ENCODE measurements around the gene AP5S1. TPM values are rescaled to one million over a fixed set of nuclear protein-coding genes. Genes with fewer than 3 reads are reported as not detected.
A peak's percentile ranks its signal among the peaks of the same experiment; 100 is the strongest.

The AP5S1 gene
- total RNA-seq, 1 experiment from 2014 or later = 17.5 TPM

DNA sequence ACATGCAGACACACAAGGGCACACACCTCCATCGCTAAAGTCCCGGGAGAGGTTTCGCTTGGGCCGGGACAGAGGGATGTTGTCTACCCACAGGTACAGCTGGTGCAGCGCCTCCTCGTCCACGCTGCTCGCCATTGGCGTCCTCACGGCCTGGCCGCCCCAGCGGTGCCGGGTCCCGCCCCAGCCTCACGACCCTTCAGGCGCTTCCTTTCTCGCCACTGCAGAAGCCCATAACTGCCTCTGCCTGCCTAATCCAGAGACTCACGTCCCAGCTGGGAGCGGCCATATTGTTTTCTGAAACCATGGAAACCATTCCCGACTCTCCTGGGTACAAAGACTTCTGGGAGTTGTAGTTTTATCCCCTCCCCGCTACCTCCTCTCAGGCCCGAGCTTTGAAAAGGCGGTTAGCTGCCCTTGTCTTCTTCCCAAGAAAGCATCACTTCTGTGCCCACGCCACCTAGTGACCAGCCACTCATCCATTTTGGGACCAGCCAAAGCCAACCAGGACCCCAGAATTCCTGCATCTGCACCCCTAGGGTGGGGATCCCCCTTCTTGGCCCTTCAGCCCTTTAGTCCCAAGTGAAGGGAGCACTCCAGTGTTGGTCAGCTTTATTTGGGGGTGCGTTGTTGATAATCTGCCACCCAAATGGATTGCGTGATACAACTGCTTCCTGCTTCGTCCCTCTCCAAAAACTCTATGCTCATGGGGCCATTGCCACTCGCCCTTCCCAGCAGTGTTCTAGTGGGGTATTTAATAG lies 39.0 kb upstream of the AP5S1 start, which contains the start of gene SPEF1:
SPEF1 (minus strand) TSS at position 296 of the 758 bp plus-strand sequence; CDS start at position 135, 161 bp downstream.
- Histone ChIP-seq H3K4me3 (ENCODE audit: low read depth, low read length, poor library complexity, severe bottlenecking) (peak within 1 kb of the TSS; percentile 40), H3K27me3 (replicated peaks; ENCODE audit: insufficient read depth, low read depth, low read length, poor library complexity) (peaks cover 12% of the 10 kb centered on the region), H3K36me3 (ENCODE audit: insufficient read depth, low read length, poor library complexity, severe bottlenecking) (no peaks in the 10 kb centered on the region), H3K4me1 (ENCODE audit: insufficient read depth, low read length, poor library complexity, severe bottlenecking) (peaks cover 35% of the 10 kb centered on the region), H3K9me3 (ENCODE audit: low read depth, low read length, poor library complexity, severe bottlenecking) (no peaks in the 10 kb centered on the region), H3K27ac (ENCODE audit: low read depth, low read length, poor library complexity, severe bottlenecking) (no peak within 1 kb of the TSS)
- BruUV-seq (replicated peaks) = no TSS peak
- TF ChIP-seq, protein P1, sequence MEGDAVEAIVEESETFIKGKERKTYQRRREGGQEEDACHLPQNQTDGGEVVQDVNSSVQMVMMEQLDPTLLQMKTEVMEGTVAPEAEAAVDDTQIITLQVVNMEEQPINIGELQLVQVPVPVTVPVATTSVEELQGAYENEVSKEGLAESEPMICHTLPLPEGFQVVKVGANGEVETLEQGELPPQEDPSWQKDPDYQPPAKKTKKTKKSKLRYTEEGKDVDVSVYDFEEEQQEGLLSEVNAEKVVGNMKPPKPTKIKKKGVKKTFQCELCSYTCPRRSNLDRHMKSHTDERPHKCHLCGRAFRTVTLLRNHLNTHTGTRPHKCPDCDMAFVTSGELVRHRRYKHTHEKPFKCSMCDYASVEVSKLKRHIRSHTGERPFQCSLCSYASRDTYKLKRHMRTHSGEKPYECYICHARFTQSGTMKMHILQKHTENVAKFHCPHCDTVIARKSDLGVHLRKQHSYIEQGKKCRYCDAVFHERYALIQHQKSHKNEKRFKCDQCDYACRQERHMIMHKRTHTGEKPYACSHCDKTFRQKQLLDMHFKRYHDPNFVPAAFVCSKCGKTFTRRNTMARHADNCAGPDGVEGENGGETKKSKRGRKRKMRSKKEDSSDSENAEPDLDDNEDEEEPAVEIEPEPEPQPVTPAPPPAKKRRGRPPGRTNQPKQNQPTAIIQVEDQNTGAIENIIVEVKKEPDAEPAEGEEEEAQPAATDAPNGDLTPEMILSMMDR (conservative IDR thresholded peaks at IDR 0.05; ENCODE audit: low read depth, low read length) = peak; percentile 67
- no peak for TF ChIP-seq EZH2 (IDR thresholded peaks at IDR 0.05; ENCODE audit: borderline replicate concordance, low read depth, low read length, poor library complexity, severe bottlenecking)
- CTCF ChIA-PET = interaction anchor here (0.5 to 1.5 kb wide), 8 partner anchors 28 to 218 kb away, joined by 3 to 5 read pairs (median 4); partner anchors contain the start of gene AP5S1
- intact Hi-C loops (cut with micrococcal nuclease; ENCODE audit: unreplicated experiment) = loop anchor here (1.0 kb wide), 1 partner anchor 28 kb away; no protein-coding TSS in a partner anchor
- DNase-seq (ENCODE audit: low spot score) = peak; percentile 98
- POLR2A ChIA-PET (ENCODE audit: low non-redundant PET) = interaction anchor here (0.5 to 0.9 kb wide), 3 partner anchors 14 to 1325 kb away, joined by 3 to 8 read pairs (median 3); partner anchors contain the start of gene ADISSP

DNA sequence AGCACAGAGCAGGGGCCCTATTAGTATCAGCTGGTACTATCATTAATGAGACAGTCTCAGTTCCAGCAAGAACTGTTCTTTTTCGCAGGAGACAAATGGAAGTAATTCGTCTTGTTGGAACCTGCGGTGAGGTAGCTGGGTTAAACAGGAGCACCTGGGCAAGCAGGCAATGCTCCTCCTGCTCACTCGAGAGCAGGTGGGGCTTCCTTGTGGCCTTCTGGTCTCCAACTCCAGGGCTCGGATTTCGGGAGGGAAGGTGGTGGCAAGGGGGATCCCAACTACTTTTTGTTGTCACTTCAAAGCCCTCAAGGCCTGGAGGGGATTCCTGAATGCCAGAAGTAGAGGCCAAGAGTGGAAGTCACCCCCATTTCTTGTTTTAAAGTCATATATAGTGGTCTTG lies 37.8 kb upstream of the AP5S1 start:
- TF ChIP-seq, protein P1 (conservative IDR thresholded peaks at IDR 0.05; ENCODE audit: low read depth, low read length) = no peak
- no peak for TF ChIP-seq EZH2 (IDR thresholded peaks at IDR 0.05; ENCODE audit: borderline replicate concordance, low read depth, low read length, poor library complexity, severe bottlenecking)
- peaks cover 12% of the 10 kb centered on the region for H3K27me3 ChIP-seq (replicated peaks; ENCODE audit: insufficient read depth, low read depth, low read length, poor library complexity)

DNA sequence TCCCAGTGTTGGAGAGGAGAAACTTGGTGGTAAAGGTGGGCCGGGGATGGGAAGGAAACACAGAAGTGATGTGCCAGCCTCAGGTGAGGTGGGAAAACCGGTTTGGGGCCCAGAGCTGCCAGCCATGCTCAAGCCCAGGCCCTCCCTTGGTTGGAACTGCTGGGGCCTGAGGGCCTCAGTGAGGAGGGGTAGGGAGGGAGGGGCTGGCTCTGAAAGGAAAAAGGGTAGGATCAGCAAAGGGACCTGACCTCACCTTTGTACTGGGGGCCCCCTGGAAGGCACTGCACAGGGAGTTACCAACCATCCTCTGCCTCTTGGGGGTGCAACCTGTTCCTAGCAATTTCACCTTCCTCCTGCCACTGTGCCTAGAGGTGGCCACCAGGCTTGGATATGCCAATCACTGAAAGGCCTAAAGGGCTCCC lies 37.3 kb upstream of the AP5S1 start:
- Histone ChIP-seq H3K27me3 (replicated peaks; ENCODE audit: insufficient read depth, low read depth, low read length, poor library complexity) (peaks cover 12% of the 10 kb centered on the region), H3K4me3 (ENCODE audit: low read depth, low read length, poor library complexity, severe bottlenecking) (no peak overlapping the region), H3K27ac (ENCODE audit: low read depth, low read length, poor library complexity, severe bottlenecking) (peak overlapping the region; percentile 58), H3K9me3 (ENCODE audit: low read depth, low read length, poor library complexity, severe bottlenecking) (no peaks in the 10 kb centered on the region), H3K36me3 (ENCODE audit: insufficient read depth, low read length, poor library complexity, severe bottlenecking) (no peaks in the 10 kb centered on the region), H3K4me1 (ENCODE audit: insufficient read depth, low read length, poor library complexity, severe bottlenecking) (peaks cover 27% of the 10 kb centered on the region)
- BruUV-seq (replicated peaks) = no TSS peak
- no peak for TF ChIP-seq EZH2 (IDR thresholded peaks at IDR 0.05; ENCODE audit: borderline replicate concordance, low read depth, low read length, poor library complexity, severe bottlenecking)
- TF ChIP-seq, protein P1 (conservative IDR thresholded peaks at IDR 0.05; ENCODE audit: low read depth, low read length) = no peak
- no peak for DNase-seq (ENCODE audit: low spot score)
- intact Hi-C loops (cut with micrococcal nuclease; ENCODE audit: unreplicated experiment) = no loop called here
- ChIA-PET CTCF (no interaction called here), POLR2A (ENCODE audit: low non-redundant PET) (no interaction called here)

More for the DNA sequence above, 37.8 kb upstream of the AP5S1 start:
- BruUV-seq (replicated peaks) = no TSS peak
- Histone ChIP-seq H3K9me3 (ENCODE audit: low read depth, low read length, poor library complexity, severe bottlenecking) (no peaks in the 10 kb centered on the region), H3K36me3 (ENCODE audit: insufficient read depth, low read length, poor library complexity, severe bottlenecking) (no peaks in the 10 kb centered on the region), H3K27ac (ENCODE audit: low read depth, low read length, poor library complexity, severe bottlenecking) (no peak overlapping the region), H3K4me3 (ENCODE audit: low read depth, low read length, poor library complexity, severe bottlenecking) (no peak overlapping the region), H3K4me1 (ENCODE audit: insufficient read depth, low read length, poor library complexity, severe bottlenecking) (peaks cover 32% of the 10 kb centered on the region)
- no peak for DNase-seq (ENCODE audit: low spot score)
- CTCF ChIA-PET = no interaction called here
- intact Hi-C loops (cut with micrococcal nuclease; ENCODE audit: unreplicated experiment) = no loop called here
- POLR2A ChIA-PET (ENCODE audit: low non-redundant PET) = no interaction called here

Data from A673 (cell line).